GM12872 (cell line): Measurements from ENCODE around the gene OPA3.

ENCODE experiments used
- TF ChIP-seq, protein P1 (sequence below): IDR thresholded peaks from 3 replicates; pipeline ENCODE4 v1.5.1; 2011; ENCODE audit warnings: low read depth, mild to moderate bottlenecking, low read length, moderate library complexity; ENCODE audit not compliant: insufficient read depth

Gene OPA3

DNA sequence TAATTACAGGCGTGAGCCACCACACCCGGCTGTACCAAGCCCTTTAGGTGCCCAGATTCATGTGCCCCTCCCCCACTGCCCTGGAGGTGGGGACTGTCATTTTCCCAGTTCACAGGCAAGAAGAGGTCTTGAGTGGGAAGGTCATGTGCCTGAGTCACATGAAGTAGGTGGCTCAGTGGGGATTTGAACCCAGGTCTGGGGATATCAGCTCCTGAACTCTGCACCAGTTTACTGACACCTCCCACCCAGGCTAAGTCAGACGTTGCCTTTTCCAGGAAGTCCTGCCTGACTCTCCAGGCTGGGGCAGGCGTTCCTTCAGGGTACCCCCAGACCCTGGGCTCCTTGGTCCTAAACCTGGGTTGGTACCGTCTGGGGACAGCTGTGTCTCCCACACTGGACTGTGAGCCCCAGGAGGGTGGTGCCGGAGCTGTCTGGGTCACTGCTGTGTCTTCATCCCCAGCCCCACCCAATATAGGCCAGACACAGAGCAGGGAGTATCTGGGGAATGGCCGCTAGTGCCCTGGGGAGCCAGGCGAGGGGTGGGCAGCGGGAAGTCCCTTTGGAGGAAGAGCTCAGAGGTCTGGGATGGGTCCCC, 68.7 kb downstream of the OPA3 start:
- TF ChIP-seq, protein P1, sequence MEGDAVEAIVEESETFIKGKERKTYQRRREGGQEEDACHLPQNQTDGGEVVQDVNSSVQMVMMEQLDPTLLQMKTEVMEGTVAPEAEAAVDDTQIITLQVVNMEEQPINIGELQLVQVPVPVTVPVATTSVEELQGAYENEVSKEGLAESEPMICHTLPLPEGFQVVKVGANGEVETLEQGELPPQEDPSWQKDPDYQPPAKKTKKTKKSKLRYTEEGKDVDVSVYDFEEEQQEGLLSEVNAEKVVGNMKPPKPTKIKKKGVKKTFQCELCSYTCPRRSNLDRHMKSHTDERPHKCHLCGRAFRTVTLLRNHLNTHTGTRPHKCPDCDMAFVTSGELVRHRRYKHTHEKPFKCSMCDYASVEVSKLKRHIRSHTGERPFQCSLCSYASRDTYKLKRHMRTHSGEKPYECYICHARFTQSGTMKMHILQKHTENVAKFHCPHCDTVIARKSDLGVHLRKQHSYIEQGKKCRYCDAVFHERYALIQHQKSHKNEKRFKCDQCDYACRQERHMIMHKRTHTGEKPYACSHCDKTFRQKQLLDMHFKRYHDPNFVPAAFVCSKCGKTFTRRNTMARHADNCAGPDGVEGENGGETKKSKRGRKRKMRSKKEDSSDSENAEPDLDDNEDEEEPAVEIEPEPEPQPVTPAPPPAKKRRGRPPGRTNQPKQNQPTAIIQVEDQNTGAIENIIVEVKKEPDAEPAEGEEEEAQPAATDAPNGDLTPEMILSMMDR: no peak

DNA sequence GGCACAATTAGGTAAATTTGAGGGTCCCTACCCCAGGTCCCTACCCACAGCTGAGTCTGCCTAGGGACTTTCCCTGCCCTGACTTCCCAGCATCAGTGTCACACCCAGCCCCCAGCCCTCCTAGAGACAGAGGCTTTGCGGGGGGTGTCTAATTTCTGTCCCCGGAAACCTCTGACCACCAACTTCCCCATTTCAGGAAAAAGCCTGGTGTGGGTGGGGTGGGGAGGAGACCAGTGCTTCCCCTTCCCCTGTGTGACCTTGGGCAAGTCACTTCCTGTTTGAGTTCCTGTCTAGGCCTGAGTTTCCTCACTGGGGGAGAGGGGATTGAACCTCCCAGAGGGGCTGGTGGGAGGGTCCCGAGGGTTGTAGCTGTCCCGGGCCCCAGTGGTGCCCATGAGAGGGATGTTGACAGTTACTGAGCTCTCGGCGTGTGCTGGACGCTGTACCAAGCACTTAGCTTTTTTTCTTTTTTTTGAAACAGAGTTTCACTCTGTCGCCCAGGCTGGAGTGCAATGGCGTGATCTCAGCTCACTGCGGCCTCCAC, 69.4 kb downstream of the OPA3 start:
- TF ChIP-seq, protein P1: no peak

DNA sequence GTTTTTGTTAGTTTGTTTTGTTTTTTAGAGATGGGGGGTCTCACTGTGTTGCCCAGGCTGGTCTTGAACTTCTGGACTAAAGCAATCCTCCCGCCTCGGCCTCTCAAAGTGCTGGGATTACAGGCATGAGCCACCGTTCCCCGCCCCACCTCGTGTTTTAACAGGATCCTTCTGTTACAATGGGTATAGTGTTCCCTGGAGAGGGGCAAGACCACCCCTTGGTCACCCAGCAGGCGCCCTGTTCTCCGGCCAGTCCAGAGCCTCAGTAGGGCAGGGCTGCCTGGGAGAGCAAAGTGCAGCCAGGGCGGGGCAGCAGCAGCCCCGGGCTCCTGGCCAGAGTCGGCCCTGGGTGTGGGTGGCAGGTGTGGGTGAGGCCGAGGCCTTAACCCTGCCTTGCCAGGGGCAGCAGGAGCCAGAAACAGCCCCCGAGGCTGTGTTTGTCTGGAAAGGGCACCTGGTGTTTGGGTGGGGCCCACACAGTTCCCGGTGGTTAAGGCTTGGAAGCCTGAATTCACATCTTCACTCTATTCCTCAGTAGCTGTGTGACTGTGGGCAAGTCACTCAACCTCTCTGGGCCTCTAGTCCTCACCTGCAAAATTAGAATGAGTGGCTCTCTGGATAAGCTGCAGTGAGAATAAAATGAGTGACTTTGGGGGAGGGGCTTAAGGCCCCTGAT, 70.1 kb downstream of the OPA3 start:
- TF ChIP-seq, protein P1: no peak

DNA sequence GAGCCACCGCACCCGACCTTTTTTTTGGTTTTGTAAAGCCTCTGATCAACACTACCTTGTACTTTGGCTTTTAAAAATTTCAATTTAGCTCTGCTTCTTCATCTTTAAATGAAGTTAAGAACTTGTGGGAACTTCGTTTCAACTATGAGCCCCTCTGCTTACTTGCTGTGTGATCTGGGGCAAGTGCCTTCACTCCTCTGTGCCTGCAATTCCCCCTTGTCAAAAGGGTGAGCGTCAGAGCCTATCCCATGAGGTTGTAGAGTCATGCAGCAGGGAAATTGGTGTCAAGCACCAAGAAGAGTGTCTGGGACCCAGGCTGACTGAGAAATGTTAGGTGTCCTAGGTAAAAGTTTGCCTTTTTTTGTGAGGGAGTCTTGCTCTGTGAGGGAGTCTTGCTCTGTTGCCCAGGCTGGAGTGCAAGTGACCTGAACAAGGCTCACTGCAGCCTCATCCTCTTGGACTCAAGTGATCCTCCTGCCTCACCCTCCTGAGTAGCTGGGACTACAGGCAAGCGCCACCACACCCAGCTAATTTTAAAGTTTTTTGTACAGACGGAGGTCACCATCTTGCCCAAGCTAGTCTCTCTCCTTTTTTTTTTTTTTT, 71.6 kb downstream of the OPA3 start:
- TF ChIP-seq, protein P1: no peak

DNA sequence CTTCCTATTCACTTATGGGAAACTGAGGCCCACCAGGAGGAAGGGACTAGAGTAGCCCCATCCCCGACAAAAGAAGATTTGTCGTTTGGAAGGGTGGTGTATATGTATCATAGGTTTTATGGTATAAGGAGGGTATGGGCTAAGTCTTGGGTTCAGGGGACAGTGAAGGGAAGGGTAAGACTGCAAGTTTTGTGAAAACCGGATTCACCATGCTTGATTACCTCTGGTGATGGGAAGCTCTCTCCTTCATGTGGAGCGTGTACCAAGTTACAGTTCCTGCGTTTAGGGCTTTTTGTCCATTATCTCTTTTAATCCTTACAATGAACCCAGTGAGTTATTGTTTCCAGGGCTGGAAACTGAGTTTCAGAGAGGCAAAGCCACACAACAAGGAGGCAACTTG, 73.5 kb downstream of the OPA3 start:
- TF ChIP-seq, protein P1: no peak

DNA sequence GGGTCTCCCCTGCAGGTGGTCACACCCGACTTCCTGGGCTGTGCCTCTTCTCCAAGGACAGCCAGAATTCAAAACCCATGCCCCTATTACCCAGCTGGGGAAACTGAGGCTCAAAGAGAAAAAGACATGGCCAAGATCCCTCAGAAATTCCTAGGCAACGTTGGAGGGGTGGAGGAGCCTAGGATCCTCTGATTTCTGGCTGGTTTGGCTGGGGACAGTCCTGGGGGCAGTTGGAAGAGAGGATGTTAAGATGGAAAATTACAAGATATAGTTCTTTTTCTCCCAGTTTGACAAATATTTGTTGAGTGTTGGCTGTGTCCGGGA, 74.9 kb downstream of the OPA3 start:
- TF ChIP-seq, protein P1: no peak

DNA sequence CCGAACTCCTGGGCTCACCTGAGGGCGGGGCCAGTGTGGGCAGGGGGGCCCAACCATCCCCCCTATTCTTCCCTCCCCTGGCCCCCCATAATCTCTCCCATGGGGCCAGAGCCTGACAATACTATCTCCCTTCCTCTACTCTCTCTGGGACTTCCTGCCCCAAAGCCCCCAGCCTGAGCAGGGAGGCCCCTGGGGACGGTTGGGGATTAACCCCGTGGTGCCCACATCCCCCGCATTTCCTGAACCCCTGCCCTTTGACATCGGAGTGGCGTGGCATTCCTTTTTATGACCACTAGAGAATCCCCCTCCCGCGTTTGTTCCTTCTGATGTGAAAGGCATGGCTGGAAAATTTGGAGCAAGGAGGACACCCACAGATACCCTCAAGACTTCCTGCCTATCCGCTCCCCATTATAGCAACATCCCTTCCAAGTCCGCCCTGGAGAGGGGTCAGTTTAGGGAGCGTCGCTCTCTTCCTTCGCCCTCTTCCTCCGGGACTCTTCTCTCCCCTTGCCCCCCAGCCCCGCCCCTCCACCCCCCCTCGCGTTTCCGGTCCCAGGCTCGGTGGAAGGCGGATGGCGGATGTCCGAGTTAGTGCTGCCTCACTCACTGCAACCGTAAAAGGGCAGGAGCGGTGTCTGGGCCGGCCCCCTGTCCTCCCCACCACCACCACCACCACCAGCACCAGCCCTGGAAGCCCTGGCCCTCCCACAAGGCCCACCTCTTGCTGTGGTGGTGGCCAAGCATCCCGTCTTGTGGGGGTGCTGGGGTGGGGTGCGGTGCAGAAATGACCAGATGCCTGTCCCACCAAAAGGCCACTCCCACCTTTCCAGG, 75.5 kb downstream of the OPA3 start:
- TF ChIP-seq, protein P1: peak; percentile 46; the same call in 2 of the 3 replicates
